HepG2 (cell line): ENCODE results near the gene AGBL1. TPM values are rescaled to one million over a fixed set of nuclear protein-coding genes. Genes with fewer than 3 reads are reported as not detected.

Source experiments
- ATAC-seq: fragments of 200-7000 bp; cut with Tn5 transposase; 3 replicates; pipeline ENCODE4 v1.9.1; 2020; ENCODE audit warnings: mild to moderate bottlenecking, moderate library complexity
- BruUV-seq: library from RNA; stranded (reverse); fragments of 400-500 nt; replicated peaks from 2 replicates; lab custom pipeline; 2021; lab: Mats Ljungman, UMichigan
- CTCF ChIA-PET: fragments of 300-600 bp; formaldehyde crosslinking; extraction: SDS; loops from one replicate; lab custom pipeline; 2021; ENCODE audit warnings: low total read pairs, inconsistent platforms, low intra/inter-chr PET ratio; lab: Yijun Ruan, JAX
- POLR2A ChIA-PET: fragments of 350-600 bp; sonication (Branson Sonifier 250); formaldehyde crosslinking; loops from one replicate; lab custom pipeline; 2020; ENCODE audit warnings: antibody characterized with exemption, inconsistent platforms; lab: Yijun Ruan, JAX
- DNase-seq: peaks from one replicate; pipeline ENCODE4 v3.0.0-alpha.2; 2015; ENCODE audit warnings: low spot score
- FAIRE-seq: peaks from 3 replicates; lab custom pipeline; 2011; peaks lifted over from hg19 to GRCh38; lab: Jason Lieb, UNC
- H2AFZ ChIP-seq: one replicate; pipeline ENCODE4 v1.6.1; 2011; ENCODE audit warnings: low read length, inconsistent platforms
- H3K27ac ChIP-seq: fragments of 300-600 bp; 3 replicates; pipeline ENCODE4 v1.8.0; 2011; ENCODE audit warnings: mixed run types, mild to moderate bottlenecking, mixed read lengths, low read length, inconsistent platforms; ENCODE audit not compliant: insufficient read depth; ENCODE audit errors: extremely low read length
- H3K27me3 ChIP-seq, 2 experiments: fragments of 200-600 bp in 1 of 2; 2 replicates in 1 of 2; 3 replicates in 1 of 2; pipeline versions ENCODE4 v1.6.0 to v1.8.0; 2011; ENCODE audit warnings: low read length in 2 of 2, mild to moderate bottlenecking in 2 of 2, moderate library complexity in 2 of 2, inconsistent platforms in 1 of 2; ENCODE audit not compliant: insufficient read depth in 2 of 2, control insufficient read depth in 1 of 2
- H3K36me3 ChIP-seq, 2 experiments: fragments of 200-600 bp in 1 of 2; replicated peaks in 1 of 2; 2 replicates in 1 of 2; 3 replicates in 1 of 2; pipeline versions ENCODE4 v1.5.1 to v1.8.0; 2011; ENCODE audit warnings: low read length in 2 of 2, inconsistent platforms in 1 of 2; ENCODE audit not compliant: insufficient read depth in 2 of 2, control insufficient read depth in 1 of 2
- H3K4me1 ChIP-seq: 2 replicates; pipeline ENCODE4 v1.5.1; 2012; ENCODE audit warnings: low read length, inconsistent platforms; ENCODE audit not compliant: insufficient read depth
- H3K4me2 ChIP-seq: 2 replicates; pipeline ENCODE4 v1.6.0; 2011; ENCODE audit warnings: low read depth, low read length, inconsistent platforms
- H3K4me3 ChIP-seq, 3 experiments: fragments of 200-600 bp in 1 of 3; sonication (generic), shearing (Covaris generic) in 1 of 3; replicated peaks in 1 of 3; 2 replicates each; pipeline ENCODE4 v1.5.1; 2011 to 2016; ENCODE audit warnings: low read length in 3 of 3, inconsistent platforms in 2 of 3, low read depth in 2 of 3, mild to moderate bottlenecking in 2 of 3, control low read depth in 1 of 3, mixed read lengths in 1 of 3; ENCODE audit not compliant: insufficient read depth in 1 of 3
- H3K79me2 ChIP-seq: one replicate; pipeline ENCODE4 v1.6.1; 2011; ENCODE audit warnings: low read length, inconsistent platforms; ENCODE audit not compliant: insufficient read depth
- H3K9ac ChIP-seq: 2 replicates; pipeline ENCODE4 v1.6.0; 2011; ENCODE audit warnings: mild to moderate bottlenecking, low read depth, low read length, inconsistent platforms; ENCODE audit not compliant: insufficient read depth
- H3K9me3 ChIP-seq: 2 replicates; pipeline ENCODE4 v1.5.1; 2012; ENCODE audit warnings: mild to moderate bottlenecking, low read length
- H4K20me1 ChIP-seq: 2 replicates; pipeline ENCODE4 v1.6.0; 2011; ENCODE audit warnings: inconsistent platforms, mild to moderate bottlenecking, low read length, moderate library complexity; ENCODE audit not compliant: insufficient read depth
- MAFF ChIP-seq: IDR thresholded peaks from 2 replicates; pipeline ENCODE4 v1.6.1; 2011; ENCODE audit warnings: low read depth, low read length, improper control_type of control experiment
- MAFK ChIP-seq, 2 experiments: IDR thresholded peaks in 1 of 2; conservative IDR thresholded peaks in 1 of 2; 2 replicates each; pipeline ENCODE4 v1.6.1; 2011; ENCODE audit warnings: improper control_type of control experiment in 2 of 2, low read length in 2 of 2
- ONECUT2 ChIP-seq: sonication (generic); formaldehyde crosslinking; IDR thresholded peaks from 2 replicates; pipeline ENCODE4 v1.4.0; 2020; ENCODE audit warnings: missing genetic modification reagents
- TARDBP ChIP-seq: sonication (generic); formaldehyde crosslinking; IDR thresholded peaks from 2 replicates; pipeline ENCODE4 v1.8.0; 2022; ENCODE audit warnings: mild to moderate bottlenecking, missing genetic modification reagents
- XRCC5 ChIP-seq: fragments of 200-400 bp; formaldehyde crosslinking; optimal IDR thresholded peaks from 2 replicates; pipeline ENCODE3; 2017; ENCODE audit warnings: mild to moderate bottlenecking, low read length
- ZNF383 ChIP-seq: sonication (generic); formaldehyde crosslinking; IDR thresholded peaks from 2 replicates; pipeline ENCODE4 v1.4.0; 2020; ENCODE audit warnings: missing genetic modification reagents, mild to moderate bottlenecking, borderline replicate concordance
- ZNF644 ChIP-seq: IDR thresholded peaks from 2 replicates; pipeline ENCODE4 v1.6.1; 2016; ENCODE audit warnings: low read depth
- ZNF678 ChIP-seq: sonication (generic); formaldehyde crosslinking; IDR thresholded peaks from 2 replicates; pipeline ENCODE4 v1.4.0; 2020; ENCODE audit warnings: mild to moderate bottlenecking, missing genetic modification reagents
- ZNF777 ChIP-seq: sonication (generic); formaldehyde crosslinking; IDR thresholded peaks from 2 replicates; pipeline ENCODE4 v1.4.0; 2020; ENCODE audit warnings: missing genetic modification reagents
- WGBS: methylation state at CpG from one replicate; pipeline ENCODE4 v1.1.6; 2017; ENCODE audit warnings: low lambda C conversion rate; 5-methylcytosine and 5-hydroxymethylcytosine counted together
- in situ Hi-C: cut with HindIII; loops from 2 replicates; pipeline ENCODE4 v1.10.0; 2017; ENCODE audit warnings: low pct_unique_long_range_greater_than_20kb; ENCODE audit not compliant: extremely low pct_ligation_motif_present
- intact Hi-C: fragments of 100-400 bp; cut with micrococcal nuclease; formaldehyde crosslinking; loops from one replicate; pipeline ENCODE4 v1.10.0; 2022; ENCODE audit not compliant: unreplicated experiment
- polyA plus RNA-seq, 8 experiments: library from polyadenylated mRNA; depleted of rRNA in 3 of 8; stranded (reverse) in 7 of 8; unstranded in 1 of 8; fragments of >200 nt; fragmentation: Illumina TruSeq in 4 of 8; extraction: Trizol in 4 of 8; gene quantifications; 2 replicates each; pipeline versions ENCODE4 v1.2.1 to v1.2.3, GENCODE V29; 2011 to 2016; ENCODE audit warnings: low read depth in 4 of 8, missing spikeins in 1 of 8, mixed read lengths in 1 of 8; ENCODE audit not compliant: insufficient read depth in 1 of 8
- total RNA-seq, 5 experiments: library from RNA; depleted of rRNA; stranded (reverse); fragments of >200 nt; fragmentation: Illumina TruSeq; extraction: Trizol; gene quantifications; 2 replicates each; pipeline ENCODE4 v1.2.3, GENCODE V29; 2016; ENCODE audit warnings: low read depth in 1 of 5

Gene AGBL1
- total and polyA plus RNA-seq, 2 of the 13 experiments (the other 11 are each of a cell fraction or from before 2014, with no cell fraction given) = 0.01 TPM; not detected in 1

GRCh38 chr15:86735247-86736040, 655.8 kb downstream of the AGBL1 start:
- Histone ChIP-seq H2AFZ (no peak overlapping the region), H3K36me3 (no peaks in the 10 kb centered on the region), H3K4me2 (no peak overlapping the region), H3K4me1 (no peaks in the 10 kb centered on the region), H3K9me3 (peaks cover 55% of the 10 kb centered on the region), H3K27me3 (no peaks in the 10 kb centered on the region), H3K27ac (no peak overlapping the region)
- intact Hi-C loops = no loop called here
- no peak for ATAC-seq
- TF ChIP-seq ZNF777 (no peak), MAFK (conservative IDR thresholded peaks at IDR 0.05 in 1 of 2, IDR thresholded peaks at IDR 0.05 in 1 of 2; ENCODE audit: low read length in 2 of 2) (peak; percentile 95 to 97), TARDBP (CRISPR knock-in tag) (no peak), ZNF678 (CRISPR knock-in tag) (no peak), ZNF644 (CRISPR knock-in tag) (no peak), XRCC5 (no peak), MAFF (peak; percentile 97)
- TF ChIP-seq, all 625 proteins: peak for 2
- H4K20me1 ChIP-seq = no peaks in the 10 kb centered on the region
- no peak overlapping the region for H3K4me3 ChIP-seq
- WGBS = 7% methylated on average over 5 of the region's 5 CpGs
- DNase-seq (no peak), FAIRE-seq (no peak)
- CTCF ChIA-PET = no interaction called here
- POLR2A ChIA-PET = no interaction called here
- H3K79me2 ChIP-seq = no peaks in the 10 kb centered on the region
- H3K9ac ChIP-seq = no peak overlapping the region
- in situ Hi-C loops = no loop called here
- no TSS peak for BruUV-seq

- in situ Hi-C loops = loop anchor here (10.0 kb wide), 1 partner anchor 877 kb away; no protein-coding TSS in a partner anchor
- H3K9ac ChIP-seq = no peak overlapping the region
- ATAC-seq = no peak
- 0% methylated on average over 4 of the region's 4 CpGs for whole genome bisulfite sequencing
- no peaks in the 10 kb centered on the region for H4K20me1 ChIP-seq
- no peak overlapping the region for H3K27ac ChIP-seq
- ChIA-PET POLR2A (no interaction called here), CTCF (no interaction called here)
- no peak for DNase-seq
- no peaks in the 10 kb centered on the region for H3K79me2 ChIP-seq
- no peak for FAIRE-seq
- no peaks in the 10 kb centered on the region for H3K4me1 ChIP-seq
- no peak overlapping the region for H3K4me2 ChIP-seq
- H3K4me3 ChIP-seq = no peak overlapping the region
- peaks cover 31% of the 10 kb centered on the region for H3K9me3 ChIP-seq
- no peak overlapping the region for H2AFZ ChIP-seq
- H3K36me3 ChIP-seq = no peaks in the 10 kb centered on the region
- no peaks in the 10 kb centered on the region for H3K27me3 ChIP-seq
- intact Hi-C loops = loop anchor here (2.0 kb wide), 1 partner anchor 877 kb away; no protein-coding TSS in a partner anchor
- BruUV-seq = no TSS peak
- TF ChIP-seq ONECUT2 (CRISPR knock-in tag) (no peak), ZNF383 (CRISPR knock-in tag) (no peak)
Observed at GRCh38 chr15:86741917-86742316, 662.2 kb downstream of the AGBL1 start.
